Naive thymus-derived CD8-positive, alpha-beta T cell (primary cell): ENCODE data around the gene KDM4C. TPM values are rescaled to one million over a fixed set of nuclear protein-coding genes. Genes with fewer than 3 reads are reported as not detected.
"Not testable (repeated sequence)": the region's sequence is repeated elsewhere in the genome, so short reads cannot be mapped to it uniquely, and the experiment has no call there.

Source experiments
- ATAC-seq, 2 donors: fragments of 150-1000 bp; cut with Tn5 transposase in 1 of 2; sonication (Bioruptor Pico), chemical (Tn5 transposase) in 1 of 2; 1 replicate in 1 of 2; 2 replicates in 1 of 2; pipeline ENCODE4 v1.10.0; 2021; ENCODE audit warnings: mild to moderate bottlenecking in 2 of 2, moderate library complexity in 2 of 2
- POLR2A ChIA-PET: fragments of 350-600 bp; sonication (Branson Sonifier 250); formaldehyde crosslinking; loops from one replicate; lab custom pipeline; 2021; ENCODE audit warnings: antibody characterized with exemption; lab: Charles Lee
- DNase-seq, 10 donors: peaks; one replicate each; pipeline versions ENCODE4 v3.0.0 to v3.0.0-alpha.2; 2020 to 2022
- H3K27ac Mint-ChIP-seq, 10 donors: one replicate each; pipeline ENCODE4 v1.8.0; 2020 to 2022; ENCODE audit warnings: mild to moderate bottlenecking in 10 of 10, mixed read lengths in 10 of 10, moderate library complexity in 4 of 10, inconsistent platforms in 1 of 10
- H3K27me3 Mint-ChIP-seq, 5 donors: one replicate each; pipeline ENCODE4 v1.8.0; 2021 to 2022; ENCODE audit warnings: mixed read lengths in 5 of 5
- H3K36me3 Mint-ChIP-seq, 3 donors: one replicate each; pipeline ENCODE4 v1.8.0; 2020 to 2022; ENCODE audit warnings: mixed read lengths in 3 of 3, mild to moderate bottlenecking in 2 of 3, inconsistent platforms in 1 of 3
- H3K4me1 Mint-ChIP-seq, 4 donors: one replicate each; pipeline ENCODE4 v1.8.0; 2021 to 2022; ENCODE audit warnings: mixed read lengths in 4 of 4
- H3K4me3 Mint-ChIP-seq, 10 donors: one replicate each; pipeline ENCODE4 v1.8.0; 2020 to 2022; ENCODE audit warnings: mild to moderate bottlenecking in 10 of 10, mixed read lengths in 10 of 10, moderate library complexity in 6 of 10, inconsistent platforms in 1 of 10
- H3K9me3 Mint-ChIP-seq, 9 donors: one replicate each; pipeline ENCODE4 v1.8.0; 2020 to 2022; ENCODE audit warnings: mixed read lengths in 9 of 9, mild to moderate bottlenecking in 3 of 9, inconsistent platforms in 1 of 9, moderate library complexity in 1 of 9
- polyA plus RNA-seq, 3 donors: library from polyadenylated mRNA; unstranded; fragments of 300-500 nt; fragmentation: Illumina TruSeq; gene quantifications; one replicate each; pipeline ENCODE4 v1.2.3, GENCODE V29; 2021
- total RNA-seq, 8 experiments: library from RNA in 2 of 8; stranded (reverse) in 2 of 8; gene quantifications; one replicate each; pipeline ENCODE4 v1.2.3 and lab custom pipeline; 2021 to 2026

The KDM4C gene
- total and polyA plus RNA-seq, 5 experiments from 2014 or later, result 27.5 to 83.6 (median 27.8) TPM

- Mint-ChIP-seq H3K36me3 (peaks cover 6 to 9% (median 8%) of the 10 kb centered on the region in 3 donors), H3K27ac (peak overlapping the region in 9 of 10 donors; percentile 5 to 64 (median 48)), H3K27me3 (no peaks in the 10 kb centered on the region), H3K4me3 (peak overlapping the region in 7 of 10 donors; percentile 1 to 69 (median 8)), H3K4me1 (peaks cover 33 to 81% (median 77%) of the 10 kb centered on the region in 4 donors), H3K9me3 (peaks cover 0 to 10% (median 4%) of the 10 kb centered on the region in 9 donors)
- DNase-seq (no peak), ATAC-seq (no peak)
- POLR2A ChIA-PET, result no interaction called here
Observed at GRCh38 chr9:6764523-6764922, 6.8 kb downstream of the KDM4C start.

GRCh38 chr9:6764950-6765349, 7.2 kb downstream of the KDM4C start:
- POLR2A ChIA-PET, result no interaction called here
- no peaks in the 10 kb centered on the region for H3K27me3 Mint-ChIP-seq
- peaks cover 32 to 80% (median 77%) of the 10 kb centered on the region in 4 donors for H3K4me1 Mint-ChIP-seq

GRCh38 chr9:6765396-6765795, 7.6 kb downstream of the KDM4C start:
- H3K4me3 Mint-ChIP-seq, result peak overlapping the region in 1 of 10 donors; percentile 4
- ATAC-seq, result no peak

More at GRCh38 chr9:6764950-6765349, 7.2 kb downstream of the KDM4C start:
- H3K4me3 Mint-ChIP-seq, result peak overlapping the region in 6 of 10 donors; percentile 0 to 46 (median 6)
- H3K27ac Mint-ChIP-seq, result peak overlapping the region; percentile 5 to 64 (median 46)
- ATAC-seq (no peak), DNase-seq (no peak)
- H3K9me3 Mint-ChIP-seq, result peaks cover 0 to 10% (median 4%) of the 10 kb centered on the region in 9 donors
- H3K36me3 Mint-ChIP-seq, result peaks cover 6 to 9% (median 8%) of the 10 kb centered on the region in 3 donors

GRCh38 chr9:6766606-6767005, 8.8 kb downstream of the KDM4C start:
- POLR2A ChIA-PET, result no interaction called here
- H3K36me3 Mint-ChIP-seq, result peaks cover 6 to 11% (median 9%) of the 10 kb centered on the region in 3 donors

More at GRCh38 chr9:6765396-6765795, 7.6 kb downstream of the KDM4C start:
- DNase-seq, result no peak
- POLR2A ChIA-PET, result no interaction called here
- peaks cover 6 to 9% (median 8%) of the 10 kb centered on the region in 3 donors for H3K36me3 Mint-ChIP-seq
- H3K9me3 Mint-ChIP-seq, result peaks cover 0 to 10% (median 4%) of the 10 kb centered on the region in 9 donors
- H3K4me1 Mint-ChIP-seq, result peaks cover 29 to 81% (median 76%) of the 10 kb centered on the region in 4 donors
- H3K27ac Mint-ChIP-seq, result peak overlapping the region in 6 of 10 donors; percentile 4 to 64 (median 32)
- H3K27me3 Mint-ChIP-seq, result no peaks in the 10 kb centered on the region

GRCh38 chr9:6768587-6768986, 10.8 kb downstream of the KDM4C start:
- H3K27me3 Mint-ChIP-seq, DNase-seq, H3K9me3 Mint-ChIP-seq, POLR2A ChIA-PET, H3K36me3 Mint-ChIP-seq, H3K4me3 Mint-ChIP-seq, ATAC-seq: not testable (repeated sequence)
- H3K4me1 Mint-ChIP-seq, result peaks cover 21 to 65% (median 59%) of the 10 kb centered on the region in 4 donors
- peak overlapping the region in 2 of 10 donors; percentile 43 to 57 for H3K27ac Mint-ChIP-seq

More at GRCh38 chr9:6766606-6767005, 8.8 kb downstream of the KDM4C start:
- H3K27ac Mint-ChIP-seq, result peak overlapping the region in 5 of 10 donors; percentile 1 to 42 (median 33)
- H3K4me1 Mint-ChIP-seq, result peaks cover 27 to 79% (median 70%) of the 10 kb centered on the region in 4 donors
- no peaks in the 10 kb centered on the region for H3K27me3 Mint-ChIP-seq
- no peak overlapping the region for H3K4me3 Mint-ChIP-seq
- no peak for ATAC-seq
- DNase-seq, result no peak
- H3K9me3 Mint-ChIP-seq, result peaks cover 0 to 10% (median 4%) of the 10 kb centered on the region in 9 donors

- H3K9me3 Mint-ChIP-seq, result no peaks in the 10 kb centered on the region
- H3K36me3 Mint-ChIP-seq, result peaks cover 0 to 13% (median 7%) of the 10 kb centered on the region in 3 donors
- peaks cover 7 to 57% (median 47%) of the 10 kb centered on the region in 4 donors for H3K4me1 Mint-ChIP-seq
- ATAC-seq (no peak), DNase-seq (no peak)
- POLR2A ChIA-PET, result interaction anchor here (2.0 kb wide), 1 partner anchor 15 kb away, joined by 4 read pairs; no protein-coding TSS in a partner anchor
- H3K4me3 Mint-ChIP-seq, result no peak overlapping the region
- no peak overlapping the region for H3K27ac Mint-ChIP-seq
- H3K27me3 Mint-ChIP-seq, result no peaks in the 10 kb centered on the region
Observed at GRCh38 chr9:6771722-6772121, 13.9 kb downstream of the KDM4C start.

GRCh38 chr9:6777213-6777902, 19.6 kb downstream of the KDM4C start:
- peak in 1 of 10 donors; percentile 17 for DNase-seq
- Mint-ChIP-seq H3K27me3 (no peaks in the 10 kb centered on the region), H3K36me3 (peaks cover 0 to 15% (median 7%) of the 10 kb centered on the region in 3 donors), H3K9me3 (no peaks in the 10 kb centered on the region), H3K27ac (peak overlapping the region in 8 of 10 donors; percentile 11 to 68 (median 34)), H3K4me3 (peak overlapping the region; percentile 7 to 62 (median 40)), H3K4me1 (peaks cover 23 to 72% (median 59%) of the 10 kb centered on the region in 4 donors)
- peak; percentile 49 to 57 for ATAC-seq
- POLR2A ChIA-PET, result interaction anchor here (1.6 to 3.2 kb wide), 2 partner anchors 20 to 74 kb away, joined by 4 to 23 read pairs; partner anchors contain the start of gene KDM4C

GRCh38 chr9:6779417-6780241, 21.9 kb downstream of the KDM4C start:
- POLR2A ChIA-PET, result interaction anchor here (3.2 kb wide), 1 partner anchor 22 kb away, joined by 23 read pairs; the partner anchor contains the start of gene KDM4C
- ATAC-seq (no peak), DNase-seq (no peak)
- H3K27me3 Mint-ChIP-seq, result no peaks in the 10 kb centered on the region
- no peaks in the 10 kb centered on the region for H3K9me3 Mint-ChIP-seq
- peak overlapping the region in 6 of 10 donors; percentile 25 to 71 (median 46) for H3K27ac Mint-ChIP-seq
- H3K4me3 Mint-ChIP-seq, result peak overlapping the region in 7 of 10 donors; percentile 5 to 54 (median 36)
- peaks cover 0 to 12% (median 7%) of the 10 kb centered on the region in 3 donors for H3K36me3 Mint-ChIP-seq
- peaks cover 37 to 88% (median 82%) of the 10 kb centered on the region in 4 donors for H3K4me1 Mint-ChIP-seq

- peaks cover 0 to 11% (median 6%) of the 10 kb centered on the region in 3 donors for H3K36me3 Mint-ChIP-seq
- peak overlapping the region in 4 of 10 donors; percentile 4 to 37 (median 14) for H3K27ac Mint-ChIP-seq
- H3K9me3 Mint-ChIP-seq, result no peaks in the 10 kb centered on the region
- DNase-seq (no peak), ATAC-seq (no peak)
- no peaks in the 10 kb centered on the region for H3K27me3 Mint-ChIP-seq
- POLR2A ChIA-PET, result interaction anchor here (1.8 kb wide), 1 partner anchor 23 kb away, joined by 10 read pairs; the partner anchor contains the start of gene KDM4C
- peak overlapping the region in 4 of 10 donors; percentile 20 to 42 (median 32) for H3K4me3 Mint-ChIP-seq
- H3K4me1 Mint-ChIP-seq, result peaks cover 36 to 93% (median 83%) of the 10 kb centered on the region in 4 donors
Observed at GRCh38 chr9:6780690-6781089, 22.9 kb downstream of the KDM4C start.

- H3K9me3 Mint-ChIP-seq, result no peaks in the 10 kb centered on the region
- H3K4me1 Mint-ChIP-seq, result peaks cover 38 to 93% (median 87%) of the 10 kb centered on the region in 4 donors
- no peak for DNase-seq
- H3K27me3 Mint-ChIP-seq, result no peaks in the 10 kb centered on the region
- no peak overlapping the region for H3K27ac Mint-ChIP-seq
- no peak for ATAC-seq
- POLR2A ChIA-PET, result interaction anchor here (1.8 kb wide), 1 partner anchor 24 kb away, joined by 10 read pairs; the partner anchor contains the start of gene KDM4C
- peaks cover 0 to 9% (median 0%) of the 10 kb centered on the region in 3 donors for H3K36me3 Mint-ChIP-seq
- H3K4me3 Mint-ChIP-seq, result peak overlapping the region in 1 of 10 donors; percentile 53
Observed at GRCh38 chr9:6781476-6781875, 23.7 kb downstream of the KDM4C start.

GRCh38 chr9:6782345-6782744, 24.6 kb downstream of the KDM4C start:
- Mint-ChIP-seq H3K4me3 (peak overlapping the region in 9 of 10 donors; percentile 10 to 74 (median 50)), H3K4me1 (peaks cover 32 to 88% (median 85%) of the 10 kb centered on the region in 4 donors), H3K9me3 (no peaks in the 10 kb centered on the region), H3K36me3 (peaks cover 0 to 4% (median 0%) of the 10 kb centered on the region in 3 donors), H3K27ac (peak overlapping the region in 6 of 10 donors; percentile 18 to 71 (median 44)), H3K27me3 (no peaks in the 10 kb centered on the region)
- DNase-seq (no peak), ATAC-seq (no peak)
- POLR2A ChIA-PET, result interaction anchor here (1.1 to 1.7 kb wide), 2 partner anchors 24 to 25 kb away, joined by 3 to 8 read pairs; partner anchors contain the start of gene KDM4C
